ENCODE results near the gene WSB1. TPM values are rescaled to one million over a fixed set of nuclear protein-coding genes. Genes with fewer than 3 reads are reported as not detected.

WSB1 gene
- total and polyA plus RNA-seq, 9 of the 15 experiments (the other 6 are each of a cell fraction or from before 2014, with no cell fraction given) = 22.8 to 229 (median 81.1) TPM

DNA sequence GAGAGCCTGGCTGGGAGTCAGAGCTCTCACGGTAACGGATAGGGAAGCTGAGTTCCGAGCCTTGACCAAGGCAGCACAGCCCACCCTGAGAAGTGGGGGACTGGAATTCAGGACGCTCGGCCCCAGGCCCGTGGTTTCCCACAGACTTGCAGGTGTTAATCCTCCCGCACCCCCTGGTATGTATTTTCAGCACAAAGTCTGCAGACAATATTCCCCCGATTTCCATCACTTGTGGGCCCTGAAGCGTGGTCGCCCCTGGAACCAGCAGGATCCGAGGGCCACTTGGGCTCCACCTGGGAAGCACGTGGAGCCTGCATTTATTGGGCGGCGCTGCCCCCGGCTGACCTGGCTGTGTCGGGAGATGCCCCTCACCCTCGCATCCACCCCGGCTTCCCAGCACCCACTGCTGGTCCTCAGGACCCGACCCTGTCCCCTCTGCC is 60.2 kb downstream of the WSB1 start (continued):
- TF ChIP-seq, protein P1, sequence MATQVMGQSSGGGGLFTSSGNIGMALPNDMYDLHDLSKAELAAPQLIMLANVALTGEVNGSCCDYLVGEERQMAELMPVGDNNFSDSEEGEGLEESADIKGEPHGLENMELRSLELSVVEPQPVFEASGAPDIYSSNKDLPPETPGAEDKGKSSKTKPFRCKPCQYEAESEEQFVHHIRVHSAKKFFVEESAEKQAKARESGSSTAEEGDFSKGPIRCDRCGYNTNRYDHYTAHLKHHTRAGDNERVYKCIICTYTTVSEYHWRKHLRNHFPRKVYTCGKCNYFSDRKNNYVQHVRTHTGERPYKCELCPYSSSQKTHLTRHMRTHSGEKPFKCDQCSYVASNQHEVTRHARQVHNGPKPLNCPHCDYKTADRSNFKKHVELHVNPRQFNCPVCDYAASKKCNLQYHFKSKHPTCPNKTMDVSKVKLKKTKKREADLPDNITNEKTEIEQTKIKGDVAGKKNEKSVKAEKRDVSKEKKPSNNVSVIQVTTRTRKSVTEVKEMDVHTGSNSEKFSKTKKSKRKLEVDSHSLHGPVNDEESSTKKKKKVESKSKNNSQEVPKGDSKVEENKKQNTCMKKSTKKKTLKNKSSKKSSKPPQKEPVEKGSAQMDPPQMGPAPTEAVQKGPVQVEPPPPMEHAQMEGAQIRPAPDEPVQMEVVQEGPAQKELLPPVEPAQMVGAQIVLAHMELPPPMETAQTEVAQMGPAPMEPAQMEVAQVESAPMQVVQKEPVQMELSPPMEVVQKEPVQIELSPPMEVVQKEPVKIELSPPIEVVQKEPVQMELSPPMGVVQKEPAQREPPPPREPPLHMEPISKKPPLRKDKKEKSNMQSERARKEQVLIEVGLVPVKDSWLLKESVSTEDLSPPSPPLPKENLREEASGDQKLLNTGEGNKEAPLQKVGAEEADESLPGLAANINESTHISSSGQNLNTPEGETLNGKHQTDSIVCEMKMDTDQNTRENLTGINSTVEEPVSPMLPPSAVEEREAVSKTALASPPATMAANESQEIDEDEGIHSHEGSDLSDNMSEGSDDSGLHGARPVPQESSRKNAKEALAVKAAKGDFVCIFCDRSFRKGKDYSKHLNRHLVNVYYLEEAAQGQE (IDR thresholded peaks at IDR 0.05; ENCODE audit: borderline replicate concordance) = no peak
- TF ChIP-seq, protein P1 (CRISPR knock-in tag; IDR thresholded peaks at IDR 0.05; ENCODE audit: low read depth) = 0 out of 2 replicates have a peak, but pooled peaks have one; percentile 24
- TF ChIP-seq, protein P2, sequence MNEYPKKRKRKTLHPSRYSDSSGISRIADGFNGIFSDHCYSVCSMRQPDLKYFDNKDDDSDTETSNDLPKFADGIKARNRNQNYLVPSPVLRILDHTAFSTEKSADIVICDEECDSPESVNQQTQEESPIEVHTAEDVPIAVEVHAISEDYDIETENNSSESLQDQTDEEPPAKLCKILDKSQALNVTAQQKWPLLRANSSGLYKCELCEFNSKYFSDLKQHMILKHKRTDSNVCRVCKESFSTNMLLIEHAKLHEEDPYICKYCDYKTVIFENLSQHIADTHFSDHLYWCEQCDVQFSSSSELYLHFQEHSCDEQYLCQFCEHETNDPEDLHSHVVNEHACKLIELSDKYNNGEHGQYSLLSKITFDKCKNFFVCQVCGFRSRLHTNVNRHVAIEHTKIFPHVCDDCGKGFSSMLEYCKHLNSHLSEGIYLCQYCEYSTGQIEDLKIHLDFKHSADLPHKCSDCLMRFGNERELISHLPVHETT (CRISPR knock-in tag; conservative IDR thresholded peaks at IDR 0.05 in 1 of 2, IDR thresholded peaks at IDR 0.05 in 1 of 2) = 0 out of 4 replicates have a peak, but pooled peaks of 1 of the 2 experiments have one; percentile 3
- TF ChIP-seq ARID1B (IDR thresholded peaks at IDR 0.05) (no peak), ZNF75A (CRISPR knock-in tag; IDR thresholded peaks at IDR 0.05) (no peak), NR2C2 (CRISPR knock-in tag; IDR thresholded peaks at IDR 0.05) (no peak), NR2C2 (tag; IDR thresholded peaks at IDR 0.05) (no peak), RFX5 (IDR thresholded peaks at IDR 0.05; ENCODE audit: low read depth, low read length) (no peak), CREB1 (IDR thresholded peaks at IDR 0.05) (no peak), CREB1 (CRISPR knock-in tag; IDR thresholded peaks at IDR 0.05) (no peak)
- TF ChIP-seq, protein P3, sequence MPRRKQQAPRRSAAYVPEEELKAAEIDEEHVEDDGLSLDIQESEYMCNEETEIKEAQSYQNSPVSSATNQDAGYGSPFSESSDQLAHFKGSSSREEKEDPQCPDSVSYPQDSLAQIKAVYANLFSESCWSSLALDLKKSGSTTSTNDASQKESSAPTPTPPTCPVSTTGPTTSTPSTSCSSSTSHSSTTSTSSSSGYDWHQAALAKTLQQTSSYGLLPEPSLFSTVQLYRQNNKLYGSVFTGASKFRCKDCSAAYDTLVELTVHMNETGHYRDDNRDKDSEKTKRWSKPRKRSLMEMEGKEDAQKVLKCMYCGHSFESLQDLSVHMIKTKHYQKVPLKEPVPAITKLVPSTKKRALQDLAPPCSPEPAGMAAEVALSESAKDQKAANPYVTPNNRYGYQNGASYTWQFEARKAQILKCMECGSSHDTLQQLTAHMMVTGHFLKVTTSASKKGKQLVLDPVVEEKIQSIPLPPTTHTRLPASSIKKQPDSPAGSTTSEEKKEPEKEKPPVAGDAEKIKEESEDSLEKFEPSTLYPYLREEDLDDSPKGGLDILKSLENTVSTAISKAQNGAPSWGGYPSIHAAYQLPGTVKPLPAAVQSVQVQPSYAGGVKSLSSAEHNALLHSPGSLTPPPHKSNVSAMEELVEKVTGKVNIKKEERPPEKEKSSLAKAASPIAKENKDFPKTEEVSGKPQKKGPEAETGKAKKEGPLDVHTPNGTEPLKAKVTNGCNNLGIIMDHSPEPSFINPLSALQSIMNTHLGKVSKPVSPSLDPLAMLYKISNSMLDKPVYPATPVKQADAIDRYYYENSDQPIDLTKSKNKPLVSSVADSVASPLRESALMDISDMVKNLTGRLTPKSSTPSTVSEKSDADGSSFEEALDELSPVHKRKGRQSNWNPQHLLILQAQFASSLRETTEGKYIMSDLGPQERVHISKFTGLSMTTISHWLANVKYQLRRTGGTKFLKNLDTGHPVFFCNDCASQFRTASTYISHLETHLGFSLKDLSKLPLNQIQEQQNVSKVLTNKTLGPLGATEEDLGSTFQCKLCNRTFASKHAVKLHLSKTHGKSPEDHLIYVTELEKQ (CRISPR knock-in tag; IDR thresholded peaks at IDR 0.05) = no peak
- TF ChIP-seq, protein P4, sequence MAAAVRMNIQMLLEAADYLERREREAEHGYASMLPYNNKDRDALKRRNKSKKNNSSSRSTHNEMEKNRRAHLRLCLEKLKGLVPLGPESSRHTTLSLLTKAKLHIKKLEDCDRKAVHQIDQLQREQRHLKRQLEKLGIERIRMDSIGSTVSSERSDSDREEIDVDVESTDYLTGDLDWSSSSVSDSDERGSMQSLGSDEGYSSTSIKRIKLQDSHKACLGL (CRISPR knock-in tag; IDR thresholded peaks at IDR 0.05; ENCODE audit: borderline replicate concordance, poor library complexity, severe bottlenecking) = no peak
